ENCODE measurements around the gene KAT8.
"Not testable (repeated sequence)": the region's sequence is repeated elsewhere in the genome, so short reads cannot be mapped to it uniquely, and the experiment has no call there.

KAT8 gene

DNA sequence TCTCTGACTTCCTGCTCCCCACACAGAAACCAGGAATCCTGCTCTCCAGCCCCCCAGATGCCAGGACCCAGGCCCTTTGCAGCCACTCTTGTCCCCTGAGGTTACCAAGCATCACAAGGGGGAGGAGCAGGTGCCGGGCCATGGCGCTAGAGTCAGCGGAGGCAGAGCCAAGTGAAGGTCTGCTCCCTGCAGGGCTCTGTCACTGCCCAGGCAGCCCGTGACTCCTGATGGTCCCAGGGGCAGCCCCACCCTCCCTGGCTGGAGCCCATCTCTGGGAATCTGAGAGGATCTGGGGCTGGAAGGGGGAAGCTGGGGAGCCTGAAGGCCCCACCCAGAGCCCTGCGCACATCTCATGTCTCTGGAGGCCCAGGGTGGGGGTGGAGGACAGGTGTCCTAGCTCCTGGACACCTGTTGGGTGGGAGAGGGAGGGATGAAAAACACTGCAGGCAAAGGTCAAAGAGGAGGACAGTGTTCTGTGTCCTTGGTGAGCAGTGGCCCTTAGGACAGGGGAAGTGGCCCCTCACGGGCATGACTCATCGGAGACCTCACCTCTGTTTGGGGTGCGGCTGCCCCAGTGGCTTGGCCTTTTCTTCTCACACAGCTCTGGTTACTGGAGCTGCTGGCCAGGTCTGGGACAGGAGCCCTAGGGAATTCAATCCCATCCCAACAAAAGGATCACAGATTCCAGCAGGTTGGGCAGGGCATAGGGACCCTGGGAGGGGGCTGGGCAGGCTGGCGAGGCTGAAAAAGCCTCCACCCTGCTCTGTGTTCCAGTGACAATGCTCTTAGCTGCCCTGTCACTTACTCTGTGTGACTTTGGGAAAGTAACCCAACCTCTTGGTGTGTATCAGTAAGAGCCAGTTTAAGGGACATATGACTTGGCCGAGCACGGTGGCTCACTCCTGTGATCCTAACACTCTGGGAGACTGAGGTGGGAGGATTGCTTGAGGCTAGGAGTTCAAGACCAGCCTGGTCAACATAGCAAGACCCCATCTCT is 32.7 kb downstream of the KAT8 start, which contains the start of gene PRSS36:
PRSS36 (minus strand) TSS at position 173 of the 997 bp plus-strand sequence; CDS start at position 142, 31 bp downstream.
- no peak for DNase-seq

DNA sequence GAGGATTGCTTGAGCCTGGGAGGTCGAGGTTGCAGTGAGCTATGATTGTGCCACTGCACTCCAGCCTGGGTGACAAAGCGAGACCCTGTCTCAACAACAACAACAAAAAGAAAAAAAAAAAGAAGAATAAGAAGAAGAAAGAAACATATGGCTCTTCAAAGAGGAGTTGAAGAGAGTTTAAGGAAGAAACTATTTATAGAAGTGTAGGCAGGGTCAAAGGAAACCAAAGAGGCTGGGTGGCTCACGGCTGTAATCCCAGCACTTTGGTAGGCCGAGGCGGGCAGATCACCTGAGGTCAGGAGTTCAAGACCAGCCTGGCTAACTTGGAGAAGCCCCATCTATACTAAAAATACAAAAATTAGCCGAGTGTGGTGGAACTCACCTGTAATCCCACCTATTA is 33.5 kb downstream of the KAT8 start:
- DNase-seq = not testable (repeated sequence)

DNA sequence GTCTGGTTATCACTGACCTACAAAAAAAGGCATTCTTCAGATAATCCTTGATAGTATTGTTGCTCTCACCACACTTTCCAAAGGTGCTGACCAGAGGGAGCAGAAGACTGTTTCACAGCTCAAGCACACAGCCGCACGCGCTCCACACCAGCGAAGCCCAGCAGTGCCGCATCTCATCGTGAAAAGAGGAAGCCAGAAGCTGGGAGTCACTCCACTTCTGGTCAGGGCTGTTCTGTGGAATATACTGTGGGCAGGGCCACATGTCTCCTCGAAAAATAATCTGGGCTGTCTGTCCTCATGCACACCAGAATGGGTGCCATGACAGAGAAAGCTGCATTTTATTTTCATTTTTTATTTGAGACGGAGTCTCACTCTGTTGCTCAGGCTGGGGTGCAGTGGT is 39.7 kb downstream of the KAT8 start:
- DNase-seq = no peak

DNA sequence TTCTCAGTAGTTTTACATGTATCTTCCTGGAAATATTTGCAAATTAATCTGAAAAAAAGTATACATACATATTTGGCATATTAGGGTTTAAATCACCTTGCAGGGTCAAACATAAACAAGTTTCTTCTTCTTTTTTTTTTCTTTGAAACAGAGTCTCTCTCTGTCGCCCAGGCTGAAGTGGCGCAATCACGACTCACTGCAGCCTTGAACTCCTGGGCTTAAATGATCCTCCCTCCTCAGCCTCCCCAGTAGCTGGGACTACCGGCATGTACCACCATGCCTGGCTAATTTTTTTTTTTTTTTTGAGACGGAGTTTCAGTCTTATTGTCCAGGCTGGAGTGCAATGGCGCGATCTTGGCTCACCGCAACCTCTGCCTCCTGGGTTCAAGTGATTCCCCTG is 49.9 kb downstream of the KAT8 start:
- no peak for DNase-seq

DNA sequence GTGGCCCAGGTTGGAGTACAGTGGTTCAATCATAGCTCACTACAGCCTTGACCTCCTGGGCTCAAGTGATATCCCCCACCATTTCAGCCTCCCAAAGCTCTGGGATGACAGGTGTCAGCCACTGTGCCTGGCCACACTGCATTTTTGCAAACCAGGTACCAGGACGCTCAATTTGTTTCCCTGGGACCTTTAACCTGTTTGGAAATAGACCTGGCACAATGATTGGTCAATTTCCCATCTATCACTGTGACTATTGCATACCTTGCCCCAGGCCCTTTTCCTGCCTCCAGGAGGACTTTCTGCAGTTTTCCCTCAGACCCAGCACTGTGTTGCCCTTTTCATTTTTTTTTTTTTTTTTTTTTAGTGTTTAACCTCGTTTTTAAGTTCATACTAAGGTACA is 51.4 kb downstream of the KAT8 start:
- DNase-seq = no peak

DNA sequence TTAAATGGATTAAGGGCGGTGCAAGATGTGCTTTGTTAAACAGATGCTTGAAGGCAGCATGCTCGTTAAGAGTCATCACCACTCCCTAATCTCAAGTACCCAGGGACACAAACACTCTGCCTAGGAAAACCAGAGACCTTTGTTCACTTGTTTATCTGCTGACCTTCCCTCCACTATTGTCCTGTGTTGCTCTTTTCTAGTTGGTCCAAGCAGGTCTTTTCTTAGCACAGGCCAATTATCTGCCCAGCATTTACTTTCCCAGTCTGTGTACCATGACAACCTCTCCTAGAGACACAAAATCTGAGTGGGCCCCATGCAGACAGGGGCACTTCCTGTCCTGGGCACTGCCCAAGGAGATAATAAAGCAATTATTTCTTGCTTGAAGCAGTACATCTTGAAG is 52.6 kb downstream of the KAT8 start:
- not testable (repeated sequence) for DNase-seq

DNA sequence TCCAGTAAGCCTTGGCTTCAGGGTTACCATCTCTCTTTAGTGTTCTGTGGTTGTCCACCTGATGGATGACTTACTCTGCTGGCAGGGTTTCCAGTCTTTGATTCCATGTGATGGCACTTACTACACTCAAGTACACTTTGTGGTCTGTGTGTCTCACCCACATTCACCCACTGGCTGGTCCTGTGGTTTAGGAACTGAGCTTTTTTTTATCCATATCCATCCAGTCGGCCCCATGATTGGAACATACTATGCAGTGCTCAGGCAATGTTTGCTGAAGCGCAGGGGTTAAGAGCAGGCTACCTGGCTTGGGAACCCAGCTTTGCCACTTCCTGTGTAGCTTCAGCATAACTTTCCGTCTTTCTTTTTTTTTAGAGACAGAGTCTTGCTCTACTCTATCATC is 59.7 kb downstream of the KAT8 start:
- DNase-seq = peak in 1 of 4 experiments; percentile 30

DNA sequence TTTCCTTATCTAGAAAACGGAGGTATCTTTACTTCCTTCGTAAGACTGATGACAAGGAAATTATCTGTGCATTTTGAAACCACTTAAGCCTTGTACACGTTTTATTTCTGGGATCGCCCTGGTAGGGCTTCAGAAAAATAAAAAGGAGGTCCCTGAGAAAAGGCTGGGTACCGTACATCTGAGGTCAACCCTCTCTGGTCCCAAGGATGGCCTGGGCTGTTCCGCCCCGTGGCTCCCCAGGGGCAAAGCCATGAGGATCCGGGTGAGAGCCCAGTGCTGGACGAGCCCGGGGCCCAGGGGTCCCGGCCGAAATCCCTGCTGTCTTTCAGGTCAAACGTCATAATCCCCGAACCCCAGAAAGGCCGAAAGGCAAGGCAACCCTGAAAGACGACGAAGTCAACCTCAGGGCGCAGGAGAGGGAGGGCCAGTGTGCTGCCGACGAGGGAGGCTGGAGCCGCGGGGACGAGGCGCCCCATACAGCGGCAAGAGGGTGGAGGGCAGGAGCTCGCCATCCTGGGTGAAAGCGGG is 61.8 kb downstream of the KAT8 start:
- no peak for DNase-seq

DNA sequence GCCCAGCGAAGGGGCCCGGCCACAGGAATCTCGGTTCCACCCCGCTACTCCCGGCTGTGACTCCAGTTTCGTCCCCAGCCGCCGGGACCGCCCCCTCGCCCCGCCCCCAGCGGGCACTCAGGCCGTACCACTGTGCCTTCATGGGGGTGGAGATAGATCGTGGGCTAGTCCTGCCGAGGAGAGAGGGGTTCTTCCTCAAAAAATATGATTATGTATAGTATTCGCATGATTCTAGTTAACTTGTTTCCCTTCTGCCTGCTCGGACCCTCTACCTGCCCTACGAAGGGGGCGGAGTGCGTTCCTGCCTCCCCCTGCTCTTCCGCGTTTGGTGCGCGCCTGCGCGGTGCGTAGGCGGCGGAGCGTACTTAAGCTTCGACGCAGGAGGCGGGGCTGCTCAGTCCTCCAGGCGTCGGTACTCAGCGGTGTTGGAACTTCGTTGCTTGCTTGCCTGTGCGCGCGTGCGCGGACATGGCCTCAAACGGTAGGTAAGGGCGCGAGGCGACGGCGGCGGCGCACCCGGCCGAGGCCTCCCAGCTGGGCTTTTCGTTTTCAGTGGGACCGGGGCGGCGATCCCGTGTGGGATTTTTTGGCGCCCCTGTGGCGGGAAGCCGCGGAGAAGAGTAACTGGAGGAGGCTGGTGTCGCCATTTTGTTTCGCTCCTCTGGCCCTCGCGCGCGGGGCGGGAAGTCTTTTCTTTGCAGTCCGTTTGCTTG is 62.4 kb downstream of the KAT8 start, which contains the start of gene FUS:
FUS (plus strand) TSS at position 393 of the 713 bp plus-strand sequence; CDS start at position 469, 76 bp downstream.
- DNase-seq = peak; percentile 92 to 98 (median 94)
